ENCODE data around the gene SERPINB1.

DNA sequence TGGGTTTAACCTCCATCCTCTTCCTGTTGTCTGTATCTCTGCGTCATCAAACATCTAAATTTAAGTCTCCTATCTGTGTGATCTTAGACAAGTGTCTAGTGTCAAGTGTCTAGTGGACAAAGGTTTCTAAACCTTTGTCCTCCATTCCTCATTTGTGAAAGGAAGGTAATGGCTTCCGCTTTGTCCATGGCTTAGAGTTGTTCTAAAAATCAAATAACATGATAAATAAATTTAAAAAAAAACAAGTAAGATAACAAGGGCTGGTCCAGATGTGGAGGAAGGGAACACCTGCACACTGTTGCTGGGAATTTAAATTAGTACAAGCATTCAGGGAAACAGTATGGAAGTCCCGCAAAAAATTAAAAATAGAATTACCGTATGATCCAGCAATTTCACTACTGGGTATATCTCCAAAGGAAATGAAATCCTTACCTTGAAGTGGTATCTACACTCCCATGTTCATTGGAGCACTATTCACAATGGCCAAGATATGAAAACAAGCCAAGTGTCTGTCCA, 17.6 kb upstream of the SERPINB1 start:
- no peak for TF ChIP-seq EZH2phosphoT487 (IDR thresholded peaks at IDR 0.05; ENCODE audit: borderline replicate concordance, low read length)
- TF ChIP-seq, protein P1, sequence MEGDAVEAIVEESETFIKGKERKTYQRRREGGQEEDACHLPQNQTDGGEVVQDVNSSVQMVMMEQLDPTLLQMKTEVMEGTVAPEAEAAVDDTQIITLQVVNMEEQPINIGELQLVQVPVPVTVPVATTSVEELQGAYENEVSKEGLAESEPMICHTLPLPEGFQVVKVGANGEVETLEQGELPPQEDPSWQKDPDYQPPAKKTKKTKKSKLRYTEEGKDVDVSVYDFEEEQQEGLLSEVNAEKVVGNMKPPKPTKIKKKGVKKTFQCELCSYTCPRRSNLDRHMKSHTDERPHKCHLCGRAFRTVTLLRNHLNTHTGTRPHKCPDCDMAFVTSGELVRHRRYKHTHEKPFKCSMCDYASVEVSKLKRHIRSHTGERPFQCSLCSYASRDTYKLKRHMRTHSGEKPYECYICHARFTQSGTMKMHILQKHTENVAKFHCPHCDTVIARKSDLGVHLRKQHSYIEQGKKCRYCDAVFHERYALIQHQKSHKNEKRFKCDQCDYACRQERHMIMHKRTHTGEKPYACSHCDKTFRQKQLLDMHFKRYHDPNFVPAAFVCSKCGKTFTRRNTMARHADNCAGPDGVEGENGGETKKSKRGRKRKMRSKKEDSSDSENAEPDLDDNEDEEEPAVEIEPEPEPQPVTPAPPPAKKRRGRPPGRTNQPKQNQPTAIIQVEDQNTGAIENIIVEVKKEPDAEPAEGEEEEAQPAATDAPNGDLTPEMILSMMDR (IDR thresholded peaks at IDR 0.05; ENCODE audit: low read depth, low read length, poor library complexity, severe bottlenecking): no peak

Data from DOHH2 (cell line).